BE2C (cell line): Measurements from ENCODE around the gene CMTR1.
"Not testable (repeated sequence)": the region's sequence is repeated elsewhere in the genome, so short reads cannot be mapped to it uniquely, and the experiment has no call there.

ENCODE experiments used
- DNase-seq: peaks from one replicate; pipeline ENCODE4 v3.0.0-alpha.2; 2020
- H3K27me3 ChIP-seq: fragments of 250-450 bp; sonication (Bioruptor Pico); 2 replicates; pipeline ENCODE4 v1.5.1; 2020; ENCODE audit warnings: mild to moderate bottlenecking
- H3K36me3 ChIP-seq: fragments of 250-450 bp; sonication (Bioruptor Pico); 2 replicates; pipeline ENCODE4 v1.5.1; 2020; ENCODE audit warnings: mild to moderate bottlenecking
- H3K4me1 ChIP-seq: fragments of 250-450 bp; sonication (Bioruptor Pico); 2 replicates; pipeline ENCODE4 v1.5.1; 2020
- H3K4me3 ChIP-seq: 2 replicates; pipeline ENCODE4 v1.5.1; 2011; ENCODE audit warnings: low read depth, low read length
- H3K9me3 ChIP-seq: fragments of 250-450 bp; sonication (Bioruptor Pico); 2 replicates; pipeline ENCODE4 v1.5.1; 2020
- CTCF ChIP-seq: IDR thresholded peaks from 2 replicates; pipeline ENCODE4 v1.5.1; 2012; ENCODE audit warnings: mild to moderate bottlenecking, low read depth, low read length

Gene CMTR1

DNA sequence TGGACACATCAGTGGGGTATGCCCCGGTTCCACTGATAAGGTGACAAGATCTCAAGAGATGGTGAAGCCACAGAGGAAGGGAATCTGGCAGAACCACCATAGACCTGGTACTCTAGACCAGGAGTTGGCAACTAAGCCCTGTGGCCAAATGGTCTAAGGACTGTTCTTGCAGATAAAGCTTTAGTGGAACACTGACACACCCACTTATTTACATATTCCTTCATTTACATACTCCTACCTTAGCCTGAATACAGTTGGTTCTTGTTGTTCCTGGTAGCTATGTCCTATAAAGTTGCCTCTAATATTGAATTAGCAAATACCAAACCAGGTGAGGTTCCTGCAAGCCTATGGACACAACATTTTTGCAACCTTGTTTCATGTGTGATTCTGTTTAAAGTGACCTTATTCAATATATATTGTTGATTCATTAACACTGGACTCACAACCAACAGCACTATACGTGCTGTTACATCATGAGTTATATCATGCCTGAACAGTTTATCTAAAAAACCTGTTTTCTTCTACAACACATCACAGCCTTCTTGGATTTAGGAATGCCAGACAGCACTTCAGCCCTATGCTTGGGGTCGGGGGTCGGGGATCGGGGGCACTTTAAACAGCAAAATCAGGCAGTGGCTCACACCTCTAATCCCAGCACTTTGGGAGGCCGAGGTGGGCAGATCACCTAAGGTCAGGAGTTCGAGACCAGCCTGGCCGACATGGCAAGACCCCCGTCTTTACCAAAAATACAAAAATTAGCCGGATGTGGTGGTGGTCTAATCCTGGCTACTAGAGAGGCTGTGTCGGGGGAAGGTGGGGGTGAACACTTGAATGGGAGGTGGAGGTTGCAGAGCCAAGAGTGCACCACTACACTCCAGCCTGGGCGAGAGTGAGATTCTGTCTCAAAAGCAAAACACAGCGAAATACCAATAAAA is 64.2 kb downstream of the CMTR1 start:
- H3K36me3 ChIP-seq, result no peaks in the 10 kb centered on the region
- no peak for TF ChIP-seq CTCF
- peaks cover 17% of the 10 kb centered on the region for H3K4me1 ChIP-seq
- H3K4me3 ChIP-seq, result no peak overlapping the region
- DNase-seq, result no peak
- H3K27me3 ChIP-seq, result no peaks in the 10 kb centered on the region
- no peaks in the 10 kb centered on the region for H3K9me3 ChIP-seq

GRCh38 chr6:37499433-37500293 is 66.6 kb downstream of the CMTR1 start, which contains the start of gene CCDC167:
Gene CCDC167 (minus strand): TSS chr6:37499893. CDS start chr6:37499863, 30 bp downstream.
- no peak for TF ChIP-seq CTCF
- Histone ChIP-seq H3K4me3 (peak within 1 kb of the TSS; percentile 69), H3K4me1 (peaks cover 27% of the 10 kb centered on the region), H3K9me3 (no peaks in the 10 kb centered on the region), H3K36me3 (no peaks in the 10 kb centered on the region), H3K27me3 (no peaks in the 10 kb centered on the region)
- DNase-seq, result peak; percentile 99

GRCh38 chr6:37500294-37500608 is 67.2 kb downstream of the CMTR1 start:
- no peak for DNase-seq

DNA sequence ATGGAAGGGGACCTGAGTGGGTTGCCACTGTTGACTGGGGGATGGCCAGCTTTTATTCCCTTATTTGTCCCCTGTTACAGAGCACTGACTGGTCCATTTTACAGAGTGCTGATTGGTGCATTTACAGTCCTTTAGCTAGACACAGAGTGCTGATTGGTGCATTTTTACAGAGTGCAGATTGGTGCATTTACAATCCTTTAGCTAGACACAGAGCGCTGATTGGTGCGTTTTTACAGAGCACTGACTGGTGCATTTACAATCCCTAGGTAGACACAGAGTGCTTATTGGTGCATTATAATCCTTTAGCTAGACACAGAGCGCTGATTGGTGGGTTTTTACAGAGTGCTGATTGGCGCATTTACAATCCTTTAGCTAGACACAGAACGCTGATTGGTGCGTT is 67.9 kb downstream of the CMTR1 start:
- H3K9me3 ChIP-seq, H3K36me3 ChIP-seq, DNase-seq, H3K27me3 ChIP-seq, H3K4me3 ChIP-seq: not testable (repeated sequence)
- peaks cover 27% of the 10 kb centered on the region for H3K4me1 ChIP-seq

More at GRCh38 chr6:37500294-37500608, 67.2 kb downstream of the CMTR1 start:
- no peak for TF ChIP-seq CTCF
- no peaks in the 10 kb centered on the region for H3K9me3 ChIP-seq
- peaks cover 27% of the 10 kb centered on the region for H3K4me1 ChIP-seq
- H3K27me3 ChIP-seq, result no peaks in the 10 kb centered on the region
- no peaks in the 10 kb centered on the region for H3K36me3 ChIP-seq
- H3K4me3 ChIP-seq, result peak overlapping the region; percentile 69

- no peak for DNase-seq
Measured at GRCh38 chr6:37501632-37502491, 68.8 kb downstream of the CMTR1 start.

More at GRCh38 chr6:37501632-37502491, 68.8 kb downstream of the CMTR1 start:
- Histone ChIP-seq H3K9me3 (no peaks in the 10 kb centered on the region), H3K4me1 (peaks cover 27% of the 10 kb centered on the region), H3K27me3 (no peaks in the 10 kb centered on the region), H3K36me3 (no peaks in the 10 kb centered on the region), H3K4me3 (no peak overlapping the region)
- TF ChIP-seq CTCF, result no peak
